ENCODE measurements around the gene RAB15. TPM values are rescaled to one million over a fixed set of nuclear protein-coding genes. Genes with fewer than 3 reads are reported as not detected.
A peak's percentile ranks its signal among the peaks of the same experiment; 100 is the strongest.

RAB15 gene
- polyA plus RNA-seq, 3 donors, result 0.09 to 0.14 (median 0.09) TPM

- Histone ChIP-seq H3K79me2 (ENCODE audit: insufficient read depth, low read length) (peaks cover 12% of the 10 kb centered on the region), H3K9ac (ENCODE audit: insufficient read depth, low read length, poor library complexity, severe bottlenecking) (no peak overlapping the region), H4K20me1 (ENCODE audit: insufficient read depth, low read length) (peaks cover 77% of the 10 kb centered on the region), H3K4me1 (ENCODE audit: control insufficient read depth in 1 of 2, insufficient read depth in 2 of 2, low read length in 2 of 2) (no peaks in the 10 kb centered on the region), H3K36me3 (replicated peaks in 1 of 2; ENCODE audit: control insufficient read depth in 1 of 2, insufficient read depth in 2 of 2, low read length in 2 of 2) (peaks cover 91 to 98% of the 10 kb centered on the region in 2 donors), H3K4me3 (replicated peaks in 1 of 3; ENCODE audit: low read depth in 2 of 3, low read length in 3 of 3) (no peak overlapping the region), H3K4me2 (replicated peaks; ENCODE audit: extremely low read depth, low read length, poor library complexity, severe bottlenecking) (no peak overlapping the region), H2AFZ (ENCODE audit: insufficient read depth, low read depth, low read length, poor library complexity, severe bottlenecking) (no peak overlapping the region), H3K9me3 (replicated peaks in 1 of 2; ENCODE audit: control insufficient read depth in 1 of 2, insufficient read depth in 1 of 2, low read length in 2 of 2) (no peaks in the 10 kb centered on the region), H3K27me3 (ENCODE audit: control insufficient read depth in 2 of 2, insufficient read depth in 2 of 2, low read length in 2 of 2) (no peaks in the 10 kb centered on the region), H3K27ac (ENCODE audit: low read depth in 1 of 2, low read length in 2 of 2) (no peak overlapping the region)
- Mint-ChIP-seq H3K9me3 (no peaks in the 10 kb centered on the region), H3K4me3 (no peak overlapping the region), H3K36me3 (peaks cover 65 to 66% of the 10 kb centered on the region in 2 donors), H3K27me3 (ENCODE audit: low read depth in 3 of 3) (no peaks in the 10 kb centered on the region), H3K4me1 (no peaks in the 10 kb centered on the region), H3K27ac (no peak overlapping the region)
- no peak for TF ChIP-seq CTCF (IDR thresholded peaks at IDR 0.05)
- DNase-seq, result no peak
- intact Hi-C loops (cut with micrococcal nuclease), result no loop called here
These were observed 39.9 kb downstream of the RAB15 start for GRCh38 chr14:64932231-64932630.

- intact Hi-C loops (cut with micrococcal nuclease), result no loop called here
- peak overlapping the region in 1 of 7 donors; percentile 20 for H3K27ac Mint-ChIP-seq
- no CpG with 5 or more reads among the region's 2 CpGs for WGBS (ENCODE audit: insufficient coverage)
- Histone ChIP-seq H3K79me2 (ENCODE audit: insufficient read depth, low read length) (peaks cover 19% of the 10 kb centered on the region), H3K4me1 (ENCODE audit: control insufficient read depth in 1 of 2, insufficient read depth in 2 of 2, low read length in 2 of 2) (no peaks in the 10 kb centered on the region), H2AFZ (ENCODE audit: insufficient read depth, low read depth, low read length, poor library complexity, severe bottlenecking) (no peak overlapping the region), H3K36me3 (replicated peaks in 1 of 2; ENCODE audit: control insufficient read depth in 1 of 2, insufficient read depth in 2 of 2, low read length in 2 of 2) (peaks cover 89 to 98% of the 10 kb centered on the region in 2 donors), H3K9me3 (replicated peaks in 1 of 2; ENCODE audit: control insufficient read depth in 1 of 2, insufficient read depth in 1 of 2, low read length in 2 of 2) (no peaks in the 10 kb centered on the region), H3K27ac (ENCODE audit: low read depth in 1 of 2, low read length in 2 of 2) (no peak overlapping the region), H4K20me1 (ENCODE audit: insufficient read depth, low read length) (peaks cover 78% of the 10 kb centered on the region), H3K4me3 (replicated peaks in 1 of 3; ENCODE audit: low read depth in 2 of 3, low read length in 3 of 3) (no peak overlapping the region), H3K4me2 (replicated peaks; ENCODE audit: extremely low read depth, low read length, poor library complexity, severe bottlenecking) (no peak overlapping the region), H3K27me3 (ENCODE audit: control insufficient read depth in 2 of 2, insufficient read depth in 2 of 2, low read length in 2 of 2) (no peaks in the 10 kb centered on the region), H3K9ac (ENCODE audit: insufficient read depth, low read length, poor library complexity, severe bottlenecking) (no peak overlapping the region)
- H3K9me3 Mint-ChIP-seq, result no peaks in the 10 kb centered on the region
- DNase-seq, result no peak
- H3K4me3 Mint-ChIP-seq, result no peak overlapping the region
- no peak for TF ChIP-seq CTCF (IDR thresholded peaks at IDR 0.05)
- no peaks in the 10 kb centered on the region for H3K4me1 Mint-ChIP-seq
- H3K36me3 Mint-ChIP-seq, result peaks cover 65 to 66% of the 10 kb centered on the region in 2 donors
- H3K27me3 Mint-ChIP-seq (ENCODE audit: low read depth in 3 of 3), result no peaks in the 10 kb centered on the region
These were observed 41.0 kb downstream of the RAB15 start for GRCh38 chr14:64931123-64931522.
